ENCODE measurements around the gene PPP1R14C.

The PPP1R14C gene

GRCh38 chr6:150253489-150253888, 110.6 kb downstream of the PPP1R14C start:
- DNase-seq: no peak

GRCh38 chr6:150254770-150255169, 111.9 kb downstream of the PPP1R14C start:
- DNase-seq: no peak

- DNase-seq: no peak
These were observed 113.0 kb downstream of the PPP1R14C start for GRCh38 chr6:150255840-150256239.

GRCh38 chr6:150256618-150257272, 113.9 kb downstream of the PPP1R14C start:
- no peak for DNase-seq

GRCh38 chr6:150258381-150258780, 115.5 kb downstream of the PPP1R14C start:
- no peak for DNase-seq

GRCh38 chr6:150260931-150261330, 118.1 kb downstream of the PPP1R14C start:
- no peak for DNase-seq

- DNase-seq: no peak
These were observed 119.3 kb downstream of the PPP1R14C start for GRCh38 chr6:150261997-150262697.

- no peak for DNase-seq
These were observed 121.0 kb downstream of the PPP1R14C start for GRCh38 chr6:150263765-150264404.

GRCh38 chr6:150266309-150266708, 123.5 kb downstream of the PPP1R14C start:
- DNase-seq: no peak

GRCh38 chr6:150266963-150267685, 124.3 kb downstream of the PPP1R14C start:
- DNase-seq: no peak

GRCh38 chr6:150267686-150268561, 125.1 kb downstream of the PPP1R14C start:
- DNase-seq: no peak

- no peak for DNase-seq
These were observed 126.4 kb downstream of the PPP1R14C start for GRCh38 chr6:150269130-150269856.

- no peak for DNase-seq
These were observed 127.0 kb downstream of the PPP1R14C start for GRCh38 chr6:150269857-150270223.

GRCh38 chr6:150270330-150271052, 127.6 kb downstream of the PPP1R14C start:
- DNase-seq: no peak

- no peak for DNase-seq
These were observed 128.3 kb downstream of the PPP1R14C start for GRCh38 chr6:150271172-150271500.

GRCh38 chr6:150271501-150272263, 128.8 kb downstream of the PPP1R14C start:
- DNase-seq: no peak

GRCh38 chr6:150272264-150272975, 129.6 kb downstream of the PPP1R14C start:
- DNase-seq: no peak

GRCh38 chr6:150272976-150273315, 130.1 kb downstream of the PPP1R14C start:
- DNase-seq: no peak

- no peak for DNase-seq
These were observed 130.8 kb downstream of the PPP1R14C start for GRCh38 chr6:150273457-150274309.
